ENCODE measurements around the gene OR52E8. TPM values are rescaled to one million over a fixed set of nuclear protein-coding genes. Genes with fewer than 3 reads are reported as not detected.

The OR52E8 gene
- total RNA-seq, 3 donors from 2014 or later (not counting 1 experiment from before 2014, with no cell fraction given), result not detected

- H3K27ac ChIP-seq (ENCODE audit: low read length), result no peak overlapping the region
- H3K36me3 ChIP-seq (ENCODE audit: control insufficient read depth, insufficient read depth, low read length), result no peaks in the 10 kb centered on the region
- H3K27me3 Mint-ChIP-seq (ENCODE audit: low read depth in 2 of 2), result peaks cover 5 to 9% of the 10 kb centered on the region in 2 donors
- no peak for TF ChIP-seq CTCF (IDR thresholded peaks at IDR 0.05)
- no peak overlapping the region for H3K4me3 Mint-ChIP-seq
- no peaks in the 10 kb centered on the region for H3K27me3 ChIP-seq (ENCODE audit: control insufficient read depth, insufficient read depth, low read length)
- H3K36me3 Mint-ChIP-seq, result no peaks in the 10 kb centered on the region
- no peaks in the 10 kb centered on the region for H3K4me1 ChIP-seq (ENCODE audit: control insufficient read depth, insufficient read depth, low read length)
- H3K9me3 ChIP-seq (ENCODE audit: control insufficient read depth, insufficient read depth, low read length), result no peaks in the 10 kb centered on the region
- H3K9me3 Mint-ChIP-seq, result peaks cover 0 to 3% of the 10 kb centered on the region in 2 donors
- no peak for ATAC-seq
- H3K4me3 ChIP-seq (ENCODE audit: low read length), result no peak overlapping the region
- H3K27ac Mint-ChIP-seq, result no peak overlapping the region
- DNase-seq, result no peak
- intact Hi-C loops (cut with micrococcal nuclease), result no loop called here
- H3K4me1 Mint-ChIP-seq, result no peaks in the 10 kb centered on the region
These were observed 9.8 kb downstream of the OR52E8 start for GRCh38 chr11:5847711-5848110.

- TF ChIP-seq CTCF (IDR thresholded peaks at IDR 0.05), result no peak
- Histone ChIP-seq H3K27me3 (ENCODE audit: control insufficient read depth, insufficient read depth, low read length) (no peaks in the 10 kb centered on the region), H3K27ac (ENCODE audit: low read length) (no peak overlapping the region), H3K4me1 (ENCODE audit: control insufficient read depth, insufficient read depth, low read length) (no peaks in the 10 kb centered on the region), H3K9me3 (ENCODE audit: control insufficient read depth, insufficient read depth, low read length) (no peaks in the 10 kb centered on the region), H3K36me3 (ENCODE audit: control insufficient read depth, insufficient read depth, low read length) (no peaks in the 10 kb centered on the region), H3K4me3 (ENCODE audit: low read length) (no peak overlapping the region)
- no peaks in the 10 kb centered on the region for H3K36me3 Mint-ChIP-seq
- intact Hi-C loops (cut with micrococcal nuclease), result no loop called here
- no peaks in the 10 kb centered on the region for H3K4me1 Mint-ChIP-seq
- no peak for DNase-seq
- WGBS (ENCODE audit: insufficient coverage), result 26% methylated on average over 1 of the region's 1 CpG
- H3K27me3 Mint-ChIP-seq (ENCODE audit: low read depth in 2 of 2), result peaks cover 5 to 7% of the 10 kb centered on the region in 2 donors
- H3K9me3 Mint-ChIP-seq, result peaks cover 0 to 3% of the 10 kb centered on the region in 2 donors
- no peak for ATAC-seq
- no peak overlapping the region for H3K27ac Mint-ChIP-seq
- H3K4me3 Mint-ChIP-seq, result no peak overlapping the region
These were observed 10.8 kb downstream of the OR52E8 start for GRCh38 chr11:5846701-5847100.

GRCh38 chr11:5841797-5842196, 15.7 kb downstream of the OR52E8 start, which contains the start of gene OR52E6:
Gene OR52E6 (minus strand): TSS chr11:5841897. CDS start chr11:5841897, 0 bp downstream.
- Histone ChIP-seq H3K27ac (ENCODE audit: low read length) (no peak within 1 kb of the TSS), H3K4me1 (ENCODE audit: control insufficient read depth, insufficient read depth, low read length) (no peaks in the 10 kb centered on the region), H3K4me3 (ENCODE audit: low read length) (no peak within 1 kb of the TSS), H3K9me3 (ENCODE audit: control insufficient read depth, insufficient read depth, low read length) (no peaks in the 10 kb centered on the region), H3K36me3 (ENCODE audit: control insufficient read depth, insufficient read depth, low read length) (no peaks in the 10 kb centered on the region), H3K27me3 (ENCODE audit: control insufficient read depth, insufficient read depth, low read length) (no peaks in the 10 kb centered on the region)
- no peak for ATAC-seq
- H3K4me1 Mint-ChIP-seq, result no peaks in the 10 kb centered on the region
- intact Hi-C loops (cut with micrococcal nuclease), result no loop called here
- H3K9me3 Mint-ChIP-seq, result no peaks in the 10 kb centered on the region
- H3K27me3 Mint-ChIP-seq (ENCODE audit: low read depth in 2 of 2), result peaks cover 6 to 12% of the 10 kb centered on the region in 2 donors
- H3K27ac Mint-ChIP-seq, result no peak within 1 kb of the TSS
- 100% methylated on average over 1 of the region's 1 CpG for WGBS (ENCODE audit: insufficient coverage)
- no peaks in the 10 kb centered on the region for H3K36me3 Mint-ChIP-seq
- no peak for DNase-seq
- no peak within 1 kb of the TSS for H3K4me3 Mint-ChIP-seq
- TF ChIP-seq CTCF (IDR thresholded peaks at IDR 0.05), result no peak

GRCh38 chr11:5837695-5838094, 19.8 kb downstream of the OR52E8 start:
- no peaks in the 10 kb centered on the region for H3K27me3 ChIP-seq (ENCODE audit: control insufficient read depth, insufficient read depth, low read length)
- no peak overlapping the region for H3K27ac ChIP-seq (ENCODE audit: low read length)
- peaks cover 14 to 15% of the 10 kb centered on the region in 2 donors for H3K27me3 Mint-ChIP-seq (ENCODE audit: low read depth in 2 of 2)
- H3K4me3 ChIP-seq (ENCODE audit: low read length), result no peak overlapping the region
- DNase-seq (no peak), ATAC-seq (no peak)
- H3K36me3 ChIP-seq (ENCODE audit: control insufficient read depth, insufficient read depth, low read length), result no peaks in the 10 kb centered on the region
- no peaks in the 10 kb centered on the region for H3K4me1 Mint-ChIP-seq
- H3K4me3 Mint-ChIP-seq, result no peak overlapping the region
- TF ChIP-seq CTCF (IDR thresholded peaks at IDR 0.05), result no peak
- no CpG with 5 or more reads among the region's 2 CpGs for WGBS (ENCODE audit: insufficient coverage)
- H3K9me3 ChIP-seq (ENCODE audit: control insufficient read depth, insufficient read depth, low read length), result no peaks in the 10 kb centered on the region
- intact Hi-C loops (cut with micrococcal nuclease), result no loop called here
- no peaks in the 10 kb centered on the region for H3K36me3 Mint-ChIP-seq
- H3K4me1 ChIP-seq (ENCODE audit: control insufficient read depth, insufficient read depth, low read length), result no peaks in the 10 kb centered on the region
- no peaks in the 10 kb centered on the region for H3K9me3 Mint-ChIP-seq
- no peak overlapping the region for H3K27ac Mint-ChIP-seq
